Gastroesophageal sphincter (tissue), 3 donors: ENCODE measurements around the gene CAPNS1.

Experiments used
- CTCF ChIP-seq, 4 experiments: fragments of 200-600 bp in 2 of 4; fragments of 450-650 bp in 2 of 4; sonication (generic) in 1 of 4; IDR thresholded peaks; one replicate each; pipeline ENCODE4 v1.5.1; 2017 to 2019; ENCODE audit warnings: antibody characterized with exemption in 4 of 4, mild to moderate bottlenecking in 2 of 4, moderate library complexity in 2 of 4
- POLR2A ChIP-seq, 2 donors: fragments of 450-650 bp; IDR thresholded peaks; one replicate each; pipeline ENCODE4 v1.6.1; 2017; ENCODE audit warnings: antibody characterized with exemption in 2 of 2, mild to moderate bottlenecking in 2 of 2, moderate library complexity in 1 of 2

DNA sequence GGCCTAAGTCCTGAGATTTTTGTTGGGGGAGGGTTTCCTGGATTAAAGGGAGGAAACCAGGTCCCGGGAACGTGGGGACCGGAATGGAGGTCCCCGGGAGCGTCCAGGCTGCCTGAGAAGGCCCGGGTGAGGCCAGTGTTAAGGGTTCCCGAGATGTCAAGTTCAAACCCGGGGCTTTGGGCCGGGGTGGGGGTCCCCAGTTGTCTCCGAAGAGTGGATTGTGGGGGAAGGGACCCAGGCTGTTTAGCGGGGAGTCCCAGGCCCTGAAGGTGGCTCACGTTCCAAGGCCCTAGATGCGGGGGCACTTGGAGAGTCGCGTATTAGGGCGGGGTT lies 12.1 kb downstream of the CAPNS1 start:
- TF ChIP-seq CTCF (IDR thresholded peaks at IDR 0.05) (no peak), POLR2A (IDR thresholded peaks at IDR 0.05) (no peak)
